Neural cell (in vitro differentiated cells): Measurements from ENCODE around the gene FRMD4B.

ENCODE experiments used
- EP300 ChIP-seq: fragments of 450-650 bp; conservative IDR thresholded peaks from 2 replicates; pipeline ENCODE4 v1.6.1; 2014; ENCODE audit warnings: antibody characterized with exemption, mild to moderate bottlenecking, moderate library complexity; ENCODE audit not compliant: poor library complexity, severe bottlenecking
- EZH2 ChIP-seq: fragments of 200-600, 300-800 bp; shearing (Covaris generic), sonication (generic); IDR thresholded peaks from 2 replicates; pipeline ENCODE4 v1.6.1; 2014; ENCODE audit warnings: antibody characterized with exemption, low read length, borderline replicate concordance, mild to moderate bottlenecking; ENCODE audit not compliant: insufficient read depth, poor library complexity, severe bottlenecking
- MXI1 ChIP-seq: fragments of 450-650 bp; conservative IDR thresholded peaks from 2 replicates; pipeline ENCODE4 v1.6.1; 2014; ENCODE audit warnings: antibody characterized with exemption, mild to moderate bottlenecking; ENCODE audit not compliant: poor library complexity, severe bottlenecking
- POLR2AphosphoS5 ChIP-seq: IDR thresholded peaks from 2 replicates; pipeline ENCODE4 v1.6.1; 2012
- RAD21 ChIP-seq: fragments of 450-650 bp; conservative IDR thresholded peaks from 2 replicates; pipeline ENCODE4 v1.6.1; 2014; ENCODE audit warnings: antibody characterized with exemption, mild to moderate bottlenecking, moderate library complexity
- SMC3 ChIP-seq: fragments of 450-650 bp; conservative IDR thresholded peaks from 2 replicates; pipeline ENCODE4 v1.6.1; 2014; ENCODE audit warnings: antibody characterized with exemption, mild to moderate bottlenecking, moderate library complexity; ENCODE audit not compliant: poor library complexity
- TF ChIP-seq, protein P1 (sequence below): fragments of 450-650 bp; IDR thresholded peaks from 2 replicates; pipeline ENCODE4 v1.5.1; 2014; ENCODE audit warnings: antibody characterized with exemption, mild to moderate bottlenecking, moderate library complexity; ENCODE audit not compliant: poor library complexity, severe bottlenecking

DNA sequence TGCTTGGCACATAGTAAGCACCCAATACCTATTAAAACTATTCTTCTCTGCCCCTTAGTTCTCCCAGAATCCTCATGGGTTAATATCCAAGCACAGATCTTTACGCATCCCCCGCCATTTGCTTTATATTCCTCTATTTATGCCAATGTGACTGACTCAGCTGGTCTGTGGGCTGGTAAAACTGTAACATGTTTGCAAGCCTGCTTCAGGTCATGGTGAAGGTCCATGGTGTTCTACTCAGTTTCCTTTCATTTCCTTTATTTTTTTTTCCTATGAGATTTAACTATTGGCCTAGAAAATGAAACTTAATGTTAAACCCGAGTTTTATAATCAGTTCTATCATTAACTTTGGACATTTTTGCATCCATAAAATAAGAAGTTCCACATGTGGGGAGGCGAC is 47.0 kb downstream of the FRMD4B start:
- TF ChIP-seq, protein P1, sequence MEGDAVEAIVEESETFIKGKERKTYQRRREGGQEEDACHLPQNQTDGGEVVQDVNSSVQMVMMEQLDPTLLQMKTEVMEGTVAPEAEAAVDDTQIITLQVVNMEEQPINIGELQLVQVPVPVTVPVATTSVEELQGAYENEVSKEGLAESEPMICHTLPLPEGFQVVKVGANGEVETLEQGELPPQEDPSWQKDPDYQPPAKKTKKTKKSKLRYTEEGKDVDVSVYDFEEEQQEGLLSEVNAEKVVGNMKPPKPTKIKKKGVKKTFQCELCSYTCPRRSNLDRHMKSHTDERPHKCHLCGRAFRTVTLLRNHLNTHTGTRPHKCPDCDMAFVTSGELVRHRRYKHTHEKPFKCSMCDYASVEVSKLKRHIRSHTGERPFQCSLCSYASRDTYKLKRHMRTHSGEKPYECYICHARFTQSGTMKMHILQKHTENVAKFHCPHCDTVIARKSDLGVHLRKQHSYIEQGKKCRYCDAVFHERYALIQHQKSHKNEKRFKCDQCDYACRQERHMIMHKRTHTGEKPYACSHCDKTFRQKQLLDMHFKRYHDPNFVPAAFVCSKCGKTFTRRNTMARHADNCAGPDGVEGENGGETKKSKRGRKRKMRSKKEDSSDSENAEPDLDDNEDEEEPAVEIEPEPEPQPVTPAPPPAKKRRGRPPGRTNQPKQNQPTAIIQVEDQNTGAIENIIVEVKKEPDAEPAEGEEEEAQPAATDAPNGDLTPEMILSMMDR: no peak
- TF ChIP-seq EP300 (no peak), EZH2 (no peak), SMC3 (no peak), POLR2AphosphoS5 (no peak), MXI1 (no peak), RAD21 (no peak)
